Stomach (tissue), 4 donors: Measurements from ENCODE around the gene CEBPB.

Experiments
- CTCF ChIP-seq, 7 experiments: fragments of 450-650 bp in 4 of 7; fragments of 200-600 bp in 3 of 7; sonication (generic) in 3 of 7; IDR thresholded peaks; one replicate each; pipeline ENCODE4 v1.5.1; 2016 to 2019; ENCODE audit warnings: antibody characterized with exemption in 7 of 7, control low read depth in 2 of 7, mild to moderate bottlenecking in 1 of 7
- POLR2A ChIP-seq, 4 donors: fragments of 450-650 bp; IDR thresholded peaks; one replicate each; pipeline ENCODE4 v1.6.1; 2016; ENCODE audit warnings: antibody characterized with exemption in 4 of 4, control low read depth in 2 of 4, mild to moderate bottlenecking in 1 of 4, moderate library complexity in 1 of 4
- POLR2AphosphoS5 ChIP-seq, 3 donors: sonication (generic); formaldehyde crosslinking; IDR thresholded peaks; one replicate each; pipeline ENCODE4 v1.6.1; 2016; ENCODE audit warnings: antibody characterized with exemption in 3 of 3

- TF ChIP-seq CTCF (IDR thresholded peaks at IDR 0.05) (no peak), POLR2AphosphoS5 (IDR thresholded peaks at IDR 0.05) (no peak), POLR2A (IDR thresholded peaks at IDR 0.05) (no peak)
Observed at GRCh38 chr20:50224052-50224451, 33.4 kb downstream of the CEBPB start.
